Retina (tissue), 1 donor: Measurements from ENCODE around the gene RBMS1.

ENCODE experiments used
- DNase-seq: peaks from one replicate; pipeline ENCODE4 v3.0.0-alpha.2; 2016

The RBMS1 gene

GRCh38 chr2:160268151-160268781 lies 225.3 kb downstream of the RBMS1 start:
- DNase-seq: no peak

GRCh38 chr2:160267692-160268091 lies 225.9 kb downstream of the RBMS1 start:
- DNase-seq: no peak

GRCh38 chr2:160267022-160267421 lies 226.6 kb downstream of the RBMS1 start:
- DNase-seq: no peak

- DNase-seq: no peak
These were observed 227.5 kb downstream of the RBMS1 start for GRCh38 chr2:160266037-160266551.

- no peak for DNase-seq
These were observed 229.3 kb downstream of the RBMS1 start for GRCh38 chr2:160264308-160264707.

- DNase-seq: no peak
These were observed 231.9 kb downstream of the RBMS1 start for GRCh38 chr2:160261732-160262131.

GRCh38 chr2:160258492-160258805 lies 235.2 kb downstream of the RBMS1 start:
- no peak for DNase-seq

GRCh38 chr2:160257743-160258491 lies 235.7 kb downstream of the RBMS1 start:
- DNase-seq: no peak

GRCh38 chr2:160257041-160257742 lies 236.4 kb downstream of the RBMS1 start:
- no peak for DNase-seq

- no peak for DNase-seq
These were observed 237.1 kb downstream of the RBMS1 start for GRCh38 chr2:160256507-160256906.

- no peak for DNase-seq
These were observed 238.2 kb downstream of the RBMS1 start for GRCh38 chr2:160255408-160255807.

- DNase-seq: no peak
These were observed 239.3 kb downstream of the RBMS1 start for GRCh38 chr2:160254189-160254762.

GRCh38 chr2:160253440-160254188 lies 240.0 kb downstream of the RBMS1 start:
- no peak for DNase-seq

GRCh38 chr2:160252900-160253299 lies 240.7 kb downstream of the RBMS1 start:
- no peak for DNase-seq

GRCh38 chr2:160252278-160252887 lies 241.2 kb downstream of the RBMS1 start:
- no peak for DNase-seq

- DNase-seq: no peak
These were observed 242.0 kb downstream of the RBMS1 start for GRCh38 chr2:160251569-160251968.

- no peak for DNase-seq
These were observed 243.7 kb downstream of the RBMS1 start for GRCh38 chr2:160249876-160250275.

GRCh38 chr2:160247296-160248035 lies 246.1 kb downstream of the RBMS1 start:
- DNase-seq: no peak

GRCh38 chr2:160246356-160246755 lies 247.3 kb downstream of the RBMS1 start:
- no peak for DNase-seq

GRCh38 chr2:160245614-160246155 lies 247.9 kb downstream of the RBMS1 start:
- no peak for DNase-seq

- DNase-seq: no peak
These were observed 250.6 kb downstream of the RBMS1 start for GRCh38 chr2:160242893-160243564.
